Left lung (tissue), 10 donors: ENCODE data around the gene SGF29. TPM values are rescaled to one million over a fixed set of nuclear protein-coding genes. Genes with fewer than 3 reads are reported as not detected.
"Not testable (repeated sequence)": the region's sequence is repeated elsewhere in the genome, so short reads cannot be mapped to it uniquely, and the experiment has no call there.

Source experiments
- ATAC-seq: fragments of 200-7000 bp; cut with Tn5 transposase; one replicate; pipeline ENCODE4 v1.9.1; 2020; ENCODE audit warnings: moderate library complexity
- DNase-seq, 4 donors: peaks; one replicate each; pipeline ENCODE4 v3.0.0-alpha.2; 2013 to 2020
- H3K27ac ChIP-seq, 2 donors: fragments of 200-600 bp; sonication (generic) in 1 of 2; one replicate each; pipeline versions ENCODE4 v1.5.0 to v1.8.0; 2020 to 2021
- H3K27me3 ChIP-seq, 2 donors: fragments of 200-600 bp; sonication (generic) in 1 of 2; one replicate each; pipeline versions ENCODE4 v1.5.0 to v1.8.0; 2020 to 2021
- H3K36me3 ChIP-seq, 2 donors: fragments of 200-600 bp; sonication (generic) in 1 of 2; one replicate each; pipeline versions ENCODE4 v1.5.0 to v1.8.0; 2020 to 2021
- H3K4me1 ChIP-seq, 2 donors: fragments of 200-600 bp; one replicate each; pipeline ENCODE4 v1.8.0; 2021
- H3K4me3 ChIP-seq, 2 donors: fragments of 200-600 bp; sonication (generic) in 1 of 2; one replicate each; pipeline versions ENCODE4 v1.5.0 to v1.8.0; 2020 to 2021; ENCODE audit warnings: mild to moderate bottlenecking in 1 of 2
- H3K9me3 ChIP-seq, 2 donors: fragments of 200-600 bp; sonication (generic) in 1 of 2; one replicate each; pipeline versions ENCODE4 v1.5.0 to v1.8.0; 2020 to 2021
- CTCF ChIP-seq, 2 donors: fragments of 200-600 bp; sonication (generic) in 1 of 2; IDR thresholded peaks; one replicate each; pipeline versions ENCODE4 v1.5.0 to v1.8.0; 2021; ENCODE audit warnings: antibody characterized with exemption in 2 of 2
- intact Hi-C, 2 donors: fragments of 100-400 bp; cut with DNase I; formaldehyde crosslinking; loops; one replicate each; pipeline versions ENCODE4 v1.11.2 to v1.14.2; 2022
- polyA plus RNA-seq, 6 donors: library from polyadenylated mRNA; unstranded; fragments of 120-200 nt; gene quantifications; one replicate each; pipeline ENCODE4 v1.2.1, GENCODE V29; 2013; ENCODE audit not compliant: insufficient read length in 6 of 6
- total RNA-seq, 2 donors: library from RNA; stranded (reverse); fragmentation: NEBNext Ultra II Directional; extraction: Animal tissue kit (Norgen Biotek cat#: 25700); gene quantifications; one replicate each; pipeline ENCODE4 v1.2.1, GENCODE V29; 2021
- donor health status: DM: no; HTN: yes; CAD: no.
- donor health status: DM: no; HTN: no; CAD: no.

The SGF29 gene
- total and polyA plus RNA-seq, 8 donors: 12.1 to 29.8 (median 21.8) TPM

- H3K4me3 ChIP-seq: peak overlapping the region in 1 of 2 donors; percentile 20
- no peak for DNase-seq
- TF ChIP-seq CTCF (IDR thresholded peaks at IDR 0.05): no peak
- peak overlapping the region; percentile 56 to 71 for H3K27ac ChIP-seq
- no peaks in the 10 kb centered on the region for H3K27me3 ChIP-seq
- peak; percentile 9 for ATAC-seq
- no peaks in the 10 kb centered on the region for H3K9me3 ChIP-seq
- peaks cover 0 to 23% of the 10 kb centered on the region in 2 donors for H3K36me3 ChIP-seq
- intact Hi-C loops: no loop called here
- H3K4me1 ChIP-seq: peaks cover 0 to 21% of the 10 kb centered on the region in 2 donors
These were observed 42.5 kb downstream of the SGF29 start for GRCh38 chr16:28596115-28596630.

GRCh38 chr16:28596840-28597691, 43.3 kb downstream of the SGF29 start, which contains the start of gene SULT1A2:
TSS of gene SULT1A2 (minus strand) at chr16:28597050. CDS start at chr16:28595930, 1,120 bp downstream.
- no peaks in the 10 kb centered on the region for H3K9me3 ChIP-seq
- peak within 1 kb of the TSS; percentile 56 to 71 for H3K27ac ChIP-seq
- ATAC-seq (peak; percentile 78), DNase-seq (peak in 2 of 4 donors; percentile 64 to 68)
- peak within 1 kb of the TSS in 1 of 2 donors; percentile 20 for H3K4me3 ChIP-seq
- no peaks in the 10 kb centered on the region for H3K27me3 ChIP-seq
- TF ChIP-seq CTCF (IDR thresholded peaks at IDR 0.05): no peak
- intact Hi-C loops: no loop called here
- H3K4me1 ChIP-seq: peaks cover 0 to 21% of the 10 kb centered on the region in 2 donors
- H3K36me3 ChIP-seq: peaks cover 0 to 14% of the 10 kb centered on the region in 2 donors

GRCh38 chr16:28597692-28598261, 44.1 kb downstream of the SGF29 start:
- no peak for TF ChIP-seq CTCF (IDR thresholded peaks at IDR 0.05)
- ATAC-seq (peak; percentile 70), DNase-seq (peak in 1 of 4 donors; percentile 81)
- Histone ChIP-seq H3K9me3 (no peaks in the 10 kb centered on the region), H3K4me1 (peaks cover 0 to 21% of the 10 kb centered on the region in 2 donors), H3K27me3 (no peaks in the 10 kb centered on the region), H3K27ac (peak overlapping the region; percentile 39 to 48), H3K4me3 (no peak overlapping the region), H3K36me3 (peaks cover 0 to 7% of the 10 kb centered on the region in 2 donors)
- intact Hi-C loops: no loop called here

GRCh38 chr16:28599377-28600285, 45.9 kb downstream of the SGF29 start:
- ATAC-seq: peak; percentile 40
- peaks cover 0 to 21% of the 10 kb centered on the region in 2 donors for H3K4me1 ChIP-seq
- intact Hi-C loops, H3K27ac ChIP-seq, DNase-seq, H3K4me3 ChIP-seq, H3K36me3 ChIP-seq, H3K9me3 ChIP-seq, H3K27me3 ChIP-seq: not testable (repeated sequence)

GRCh38 chr16:28600965-28601364, 47.2 kb downstream of the SGF29 start:
- intact Hi-C loops, H3K27ac ChIP-seq, H3K27me3 ChIP-seq, H3K4me3 ChIP-seq, H3K36me3 ChIP-seq, DNase-seq, H3K9me3 ChIP-seq, ATAC-seq: not testable (repeated sequence)
- H3K4me1 ChIP-seq: peaks cover 0 to 21% of the 10 kb centered on the region in 2 donors

GRCh38 chr16:28601589-28601988, 47.9 kb downstream of the SGF29 start:
- H3K36me3 ChIP-seq, ATAC-seq, intact Hi-C loops, DNase-seq, H3K4me3 ChIP-seq, H3K27ac ChIP-seq, H3K9me3 ChIP-seq, H3K27me3 ChIP-seq: not testable (repeated sequence)
- peaks cover 0 to 15% of the 10 kb centered on the region in 2 donors for H3K4me1 ChIP-seq

- H3K27ac ChIP-seq, DNase-seq, H3K27me3 ChIP-seq, H3K36me3 ChIP-seq, intact Hi-C loops, H3K4me3 ChIP-seq, H3K9me3 ChIP-seq, ATAC-seq: not testable (repeated sequence)
- peaks cover 0 to 10% of the 10 kb centered on the region in 2 donors for H3K4me1 ChIP-seq
These were observed 48.3 kb downstream of the SGF29 start for GRCh38 chr16:28602062-28602461.
